Measurements from ENCODE around the gene CHSY3.

Gene CHSY3

GRCh38 chr5:130227699-130228098 lies 323.4 kb downstream of the CHSY3 start:
- no peak overlapping the region for H3K27ac ChIP-seq
- H3K4me3 ChIP-seq (ENCODE audit: low read depth, low read length) = no peak overlapping the region
- in situ Hi-C loops (cut with HindIII; ENCODE audit: low pct_ligation_motif_present, low sequenced_read_pairs) = no loop called here
- TF ChIP-seq, protein P1, sequence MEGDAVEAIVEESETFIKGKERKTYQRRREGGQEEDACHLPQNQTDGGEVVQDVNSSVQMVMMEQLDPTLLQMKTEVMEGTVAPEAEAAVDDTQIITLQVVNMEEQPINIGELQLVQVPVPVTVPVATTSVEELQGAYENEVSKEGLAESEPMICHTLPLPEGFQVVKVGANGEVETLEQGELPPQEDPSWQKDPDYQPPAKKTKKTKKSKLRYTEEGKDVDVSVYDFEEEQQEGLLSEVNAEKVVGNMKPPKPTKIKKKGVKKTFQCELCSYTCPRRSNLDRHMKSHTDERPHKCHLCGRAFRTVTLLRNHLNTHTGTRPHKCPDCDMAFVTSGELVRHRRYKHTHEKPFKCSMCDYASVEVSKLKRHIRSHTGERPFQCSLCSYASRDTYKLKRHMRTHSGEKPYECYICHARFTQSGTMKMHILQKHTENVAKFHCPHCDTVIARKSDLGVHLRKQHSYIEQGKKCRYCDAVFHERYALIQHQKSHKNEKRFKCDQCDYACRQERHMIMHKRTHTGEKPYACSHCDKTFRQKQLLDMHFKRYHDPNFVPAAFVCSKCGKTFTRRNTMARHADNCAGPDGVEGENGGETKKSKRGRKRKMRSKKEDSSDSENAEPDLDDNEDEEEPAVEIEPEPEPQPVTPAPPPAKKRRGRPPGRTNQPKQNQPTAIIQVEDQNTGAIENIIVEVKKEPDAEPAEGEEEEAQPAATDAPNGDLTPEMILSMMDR (IDR thresholded peaks at IDR 0.05; ENCODE audit: low read depth, low read length, missing control alignments) = no peak
- no peak for DNase-seq
- H3K27me3 ChIP-seq (replicated peaks) = no peaks in the 10 kb centered on the region
- no peaks in the 10 kb centered on the region for H3K36me3 ChIP-seq (replicated peaks)

DNA sequence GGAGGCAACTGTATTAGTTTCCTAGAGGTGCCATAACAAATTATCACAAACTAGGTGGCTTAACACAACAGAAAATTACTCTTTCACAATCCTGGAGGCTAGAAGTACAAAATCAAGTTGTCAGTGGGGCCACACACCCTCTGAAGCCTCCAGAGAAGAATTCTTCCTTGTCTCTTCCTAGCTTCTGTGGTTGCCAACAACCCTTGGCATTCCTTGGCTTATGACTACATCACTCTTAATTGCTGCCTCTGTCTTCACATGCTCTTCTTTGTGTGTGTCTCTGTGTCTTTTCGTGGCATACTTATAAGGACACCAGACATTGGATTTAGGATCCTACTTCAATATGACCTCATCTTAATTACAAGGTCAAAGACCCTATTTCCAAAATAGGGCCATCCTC lies 327.5 kb downstream of the CHSY3 start:
- TF ChIP-seq, protein P1 (IDR thresholded peaks at IDR 0.05; ENCODE audit: low read depth, low read length, missing control alignments) = no peak
- in situ Hi-C loops (cut with HindIII; ENCODE audit: low pct_ligation_motif_present, low sequenced_read_pairs) = no loop called here
- no peak for DNase-seq

DNA sequence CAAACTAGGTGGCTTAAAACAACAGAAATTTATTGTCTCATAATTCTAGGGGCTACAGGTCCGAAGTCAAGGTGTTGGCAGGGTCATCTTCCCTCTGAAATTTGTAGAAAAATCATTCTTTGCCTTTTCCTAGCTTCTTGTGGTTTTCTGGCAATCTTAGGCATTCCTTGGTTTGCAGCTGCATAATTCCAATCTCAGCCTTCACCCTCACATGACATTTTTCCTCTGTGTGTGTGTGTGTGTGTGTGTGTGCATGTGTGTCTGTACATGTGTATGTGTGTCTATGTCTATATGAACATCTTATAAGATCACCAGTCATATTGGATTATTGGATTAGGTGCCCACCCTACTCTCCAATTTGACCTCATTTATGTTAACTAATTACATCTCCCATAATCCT lies 330.6 kb downstream of the CHSY3 start:
- DNase-seq = no peak
- in situ Hi-C loops (cut with HindIII; ENCODE audit: low pct_ligation_motif_present, low sequenced_read_pairs) = no loop called here

More for the DNA sequence above, 327.5 kb downstream of the CHSY3 start:
- Histone ChIP-seq H3K27ac (no peak overlapping the region), H3K27me3 (replicated peaks) (no peaks in the 10 kb centered on the region), H3K4me3 (ENCODE audit: low read depth, low read length) (no peak overlapping the region), H3K36me3 (replicated peaks) (no peaks in the 10 kb centered on the region)

More for the DNA sequence above, 330.6 kb downstream of the CHSY3 start:
- no peaks in the 10 kb centered on the region for H3K36me3 ChIP-seq (replicated peaks)
- TF ChIP-seq, protein P1 (IDR thresholded peaks at IDR 0.05; ENCODE audit: low read depth, low read length, missing control alignments) = no peak
- H3K27me3 ChIP-seq (replicated peaks) = no peaks in the 10 kb centered on the region
- H3K4me3 ChIP-seq (ENCODE audit: low read depth, low read length) = no peak overlapping the region
- H3K27ac ChIP-seq = no peak overlapping the region
